GM21825 (cell line): ENCODE measurements around the gene NCAPD3.
"Not testable (repeated sequence)": the region's sequence is repeated elsewhere in the genome, so short reads cannot be mapped to it uniquely, and the experiment has no call there.

Experiments
- ATAC-seq: cut with Tn5 transposase; IDR thresholded peaks from one replicate; pipeline ENCODE4 v1.9.1; 2021; ENCODE audit warnings: mild to moderate bottlenecking, moderate library complexity; ENCODE audit not compliant: unreplicated experiment

The NCAPD3 gene, protein sequence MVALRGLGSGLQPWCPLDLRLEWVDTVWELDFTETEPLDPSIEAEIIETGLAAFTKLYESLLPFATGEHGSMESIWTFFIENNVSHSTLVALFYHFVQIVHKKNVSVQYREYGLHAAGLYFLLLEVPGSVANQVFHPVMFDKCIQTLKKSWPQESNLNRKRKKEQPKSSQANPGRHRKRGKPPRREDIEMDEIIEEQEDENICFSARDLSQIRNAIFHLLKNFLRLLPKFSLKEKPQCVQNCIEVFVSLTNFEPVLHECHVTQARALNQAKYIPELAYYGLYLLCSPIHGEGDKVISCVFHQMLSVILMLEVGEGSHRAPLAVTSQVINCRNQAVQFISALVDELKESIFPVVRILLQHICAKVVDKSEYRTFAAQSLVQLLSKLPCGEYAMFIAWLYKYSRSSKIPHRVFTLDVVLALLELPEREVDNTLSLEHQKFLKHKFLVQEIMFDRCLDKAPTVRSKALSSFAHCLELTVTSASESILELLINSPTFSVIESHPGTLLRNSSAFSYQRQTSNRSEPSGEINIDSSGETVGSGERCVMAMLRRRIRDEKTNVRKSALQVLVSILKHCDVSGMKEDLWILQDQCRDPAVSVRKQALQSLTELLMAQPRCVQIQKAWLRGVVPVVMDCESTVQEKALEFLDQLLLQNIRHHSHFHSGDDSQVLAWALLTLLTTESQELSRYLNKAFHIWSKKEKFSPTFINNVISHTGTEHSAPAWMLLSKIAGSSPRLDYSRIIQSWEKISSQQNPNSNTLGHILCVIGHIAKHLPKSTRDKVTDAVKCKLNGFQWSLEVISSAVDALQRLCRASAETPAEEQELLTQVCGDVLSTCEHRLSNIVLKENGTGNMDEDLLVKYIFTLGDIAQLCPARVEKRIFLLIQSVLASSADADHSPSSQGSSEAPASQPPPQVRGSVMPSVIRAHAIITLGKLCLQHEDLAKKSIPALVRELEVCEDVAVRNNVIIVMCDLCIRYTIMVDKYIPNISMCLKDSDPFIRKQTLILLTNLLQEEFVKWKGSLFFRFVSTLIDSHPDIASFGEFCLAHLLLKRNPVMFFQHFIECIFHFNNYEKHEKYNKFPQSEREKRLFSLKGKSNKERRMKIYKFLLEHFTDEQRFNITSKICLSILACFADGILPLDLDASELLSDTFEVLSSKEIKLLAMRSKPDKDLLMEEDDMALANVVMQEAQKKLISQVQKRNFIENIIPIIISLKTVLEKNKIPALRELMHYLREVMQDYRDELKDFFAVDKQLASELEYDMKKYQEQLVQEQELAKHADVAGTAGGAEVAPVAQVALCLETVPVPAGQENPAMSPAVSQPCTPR (N-terminal part only)

GRCh38 chr11:134223836-134224709 is at the start of gene NCAPD3, which contains the start of gene VPS26B:
NCAPD3 (minus strand) TSS chr11:134223967; CDS start chr11:134223926, 41 bp downstream.
VPS26B (plus strand) TSS chr11:134224671; CDS start chr11:134225123, 452 bp downstream.
- peak; percentile 70 for ATAC-seq

- ATAC-seq: no peak
Measured at GRCh38 chr11:134273317-134273712, 49.5 kb upstream of the NCAPD3 start.

GRCh38 chr11:134272381-134273316 is 48.9 kb upstream of the NCAPD3 start:
- no peak for ATAC-seq

GRCh38 chr11:134271978-134272377 is 48.2 kb upstream of the NCAPD3 start:
- no peak for ATAC-seq

- ATAC-seq: no peak
Measured at GRCh38 chr11:134270250-134270714, 46.5 kb upstream of the NCAPD3 start.

DNA sequence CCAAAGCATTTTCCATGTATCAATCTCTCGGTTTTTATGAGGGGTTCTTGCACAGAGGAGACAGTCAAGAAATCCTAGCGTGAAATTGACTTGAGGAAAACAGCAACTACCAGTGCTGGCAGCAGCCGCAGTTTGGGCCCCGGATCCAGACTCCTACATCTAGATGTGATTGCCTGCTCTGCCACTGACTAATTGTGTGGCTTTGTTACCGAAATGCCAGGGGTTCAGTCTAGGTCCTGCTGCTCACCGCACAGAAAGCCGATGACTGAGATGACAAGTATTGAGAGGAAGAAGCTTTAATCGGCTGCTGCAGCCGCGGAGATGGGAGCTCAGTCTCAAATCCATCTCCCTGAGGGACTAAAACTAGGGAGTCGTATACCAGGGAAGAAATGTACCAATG is 44.2 kb upstream of the NCAPD3 start:
- no peak for ATAC-seq

DNA sequence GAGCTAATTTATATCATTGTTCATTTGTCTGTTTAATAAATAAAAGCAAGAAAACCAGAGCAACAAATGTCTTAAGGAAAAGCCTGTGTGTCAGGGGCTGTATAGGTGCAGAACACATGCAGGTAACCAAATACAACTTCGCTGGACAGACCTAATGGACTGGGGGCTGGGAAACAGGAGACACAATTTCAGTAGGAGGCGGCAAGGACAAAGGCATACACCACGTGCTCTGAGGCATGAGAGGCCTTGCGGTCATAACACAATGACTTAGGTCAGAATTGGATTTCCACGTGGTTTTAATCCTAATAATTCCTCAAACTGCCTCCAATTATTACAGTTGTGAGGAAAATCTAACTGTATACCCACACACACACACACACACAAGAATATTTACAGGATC is 43.7 kb upstream of the NCAPD3 start:
- ATAC-seq: no peak

GRCh38 chr11:134266841-134267251 is 43.1 kb upstream of the NCAPD3 start:
- no peak for ATAC-seq

- no peak for ATAC-seq
Measured at GRCh38 chr11:134266440-134266839, 42.7 kb upstream of the NCAPD3 start.

DNA sequence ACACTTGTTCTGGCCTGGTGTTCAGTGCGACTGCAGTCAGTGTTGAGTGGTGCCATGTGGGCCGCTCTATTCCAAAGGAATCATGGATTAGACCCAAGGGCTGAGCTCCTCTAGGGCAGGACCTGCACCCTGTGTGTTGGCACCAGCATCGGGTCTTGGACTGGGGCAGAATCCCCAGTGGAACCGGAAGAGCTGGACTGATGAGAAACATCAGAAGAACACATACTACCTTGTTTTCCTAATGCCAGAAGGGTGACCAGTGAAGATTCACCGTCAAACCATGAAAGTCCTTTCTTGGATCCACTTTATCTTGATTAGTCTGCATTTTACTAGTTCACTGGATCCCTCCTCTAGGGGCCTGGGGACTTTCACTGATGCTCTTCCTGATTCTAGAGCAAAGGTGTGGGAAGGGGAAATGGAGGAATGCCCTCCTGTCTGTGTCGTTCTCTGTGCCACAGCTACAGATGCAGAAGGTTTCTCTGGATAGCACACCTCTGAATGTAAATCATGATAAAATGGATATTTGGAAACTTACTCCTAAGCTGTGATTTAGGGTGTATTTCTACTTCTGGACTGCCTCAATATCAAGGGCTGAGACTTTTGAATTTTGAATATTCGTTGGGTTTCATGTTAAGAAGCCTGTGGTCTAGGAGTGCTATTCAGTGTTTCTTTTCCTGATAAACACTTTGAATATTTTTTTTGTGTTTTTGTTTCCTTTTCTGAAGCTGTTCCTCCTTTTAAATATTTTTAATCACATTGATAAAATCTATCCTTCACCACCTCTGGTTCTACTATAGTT is 41.4 kb upstream of the NCAPD3 start:
- ATAC-seq: no peak

DNA sequence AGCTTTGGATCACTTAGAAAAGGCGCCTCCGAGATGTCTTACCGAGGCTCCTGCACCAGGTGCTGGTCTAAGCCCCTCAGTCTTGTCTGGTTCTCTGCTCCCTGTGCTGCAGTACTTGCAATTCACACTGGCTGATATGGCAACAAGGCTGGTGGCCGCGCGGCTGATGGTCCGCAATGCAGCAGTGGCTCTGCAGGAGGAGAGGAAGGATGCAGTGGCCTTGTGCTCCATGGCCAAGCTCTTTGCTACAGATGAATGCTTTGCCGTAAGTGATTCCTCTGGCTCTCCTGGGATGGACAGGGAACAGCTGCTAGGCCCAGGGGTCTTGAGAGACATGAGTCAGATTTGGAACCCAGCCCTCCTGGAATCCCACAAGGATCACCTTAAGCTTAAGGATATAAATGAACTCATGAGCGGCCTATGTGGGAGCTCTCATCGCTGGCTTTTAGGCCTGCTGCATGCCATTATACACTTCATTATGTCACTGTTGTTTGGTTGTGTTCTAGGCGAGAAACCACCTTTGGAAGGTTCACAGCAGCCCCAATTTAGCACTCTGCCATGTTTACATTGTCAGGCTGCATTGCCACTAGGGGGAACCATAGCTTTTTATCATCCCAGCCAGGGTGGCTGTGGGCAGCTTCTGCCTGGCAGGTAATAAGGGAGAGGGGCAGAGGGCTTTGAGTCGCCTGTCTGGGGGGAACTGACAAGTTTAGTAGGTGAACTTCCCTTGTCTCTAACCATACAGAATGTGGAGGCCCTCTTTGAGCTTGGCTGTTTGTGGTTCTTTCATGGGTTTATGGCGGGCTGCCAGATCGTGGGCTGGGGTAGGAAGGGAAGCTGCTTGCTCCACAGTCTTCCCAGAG is 38.1 kb upstream of the NCAPD3 start:
- ATAC-seq: no peak

DNA sequence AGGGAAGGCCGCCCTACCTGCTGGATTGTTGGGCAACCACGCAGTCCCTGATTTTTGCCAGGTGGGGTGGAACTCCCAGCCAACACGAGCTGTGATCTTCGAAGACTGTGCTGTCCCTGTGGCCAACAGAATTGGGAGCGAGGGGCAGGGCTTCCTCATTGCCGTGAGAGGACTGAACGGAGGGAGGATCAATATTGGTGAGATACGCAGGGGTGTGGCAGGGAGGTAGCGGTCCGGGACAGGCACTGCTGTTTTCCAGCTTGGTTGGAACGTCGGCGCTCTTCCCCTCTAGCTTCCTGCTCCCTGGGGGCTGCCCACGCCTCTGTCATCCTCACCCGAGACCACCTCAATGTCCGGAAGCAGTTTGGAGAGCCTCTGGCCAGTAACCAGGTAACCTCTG is 37.2 kb upstream of the NCAPD3 start:
- no peak for ATAC-seq

GRCh38 chr11:134260503-134260902 is 36.7 kb upstream of the NCAPD3 start:
- no peak for ATAC-seq

DNA sequence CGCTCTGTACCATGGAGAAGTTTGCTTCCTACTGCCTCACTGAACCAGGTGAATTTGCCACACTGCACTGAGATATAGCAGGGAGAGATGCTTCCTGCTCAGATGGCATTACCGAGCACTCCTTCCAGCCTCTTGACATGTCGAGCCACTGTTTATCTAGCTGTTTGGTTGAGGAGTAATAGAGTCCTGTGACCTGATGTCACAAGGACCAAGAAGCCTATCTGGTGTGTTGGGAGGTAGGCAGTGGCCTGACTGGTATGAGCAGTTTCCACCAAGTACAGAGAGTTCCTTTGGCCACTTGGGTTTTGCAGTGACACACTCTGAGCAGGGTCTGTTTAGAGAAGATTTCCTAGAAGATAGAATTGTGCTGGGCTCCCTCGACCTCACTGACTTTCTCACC is 34.8 kb upstream of the NCAPD3 start:
- ATAC-seq: no peak

GRCh38 chr11:134257101-134257500 is 33.3 kb upstream of the NCAPD3 start:
- ATAC-seq: no peak

DNA sequence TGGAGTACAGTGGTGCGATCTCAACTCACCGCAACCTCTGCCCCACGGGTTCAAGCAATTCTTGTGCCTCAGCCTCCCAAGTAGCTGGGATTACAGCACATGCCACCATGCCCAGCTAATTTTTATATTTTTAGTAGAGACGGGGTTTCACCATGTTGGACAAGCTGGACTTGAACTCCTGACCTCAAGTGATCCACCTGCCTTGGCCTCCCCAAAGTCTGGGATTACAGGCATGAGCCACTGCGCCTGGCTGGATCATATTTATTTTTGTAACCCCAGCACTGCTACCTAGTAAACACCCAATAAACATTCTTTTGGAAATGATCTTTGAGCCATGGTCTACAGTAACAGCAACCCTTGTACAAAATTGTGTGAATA is 31.4 kb upstream of the NCAPD3 start:
- ATAC-seq: not testable (repeated sequence)
